Fibroblast of lung (primary cell): ENCODE measurements around the gene SLIT3. TPM values are rescaled to one million over a fixed set of nuclear protein-coding genes. Genes with fewer than 3 reads are reported as not detected.

Experiments used
- DNase-seq, 2 donors: peaks; one replicate each; pipeline versions ENCODE4 v3.0.0 to v3.0.0-alpha.2; 2010; ENCODE audit warnings: low read depth in 2 of 2
- H2AFZ ChIP-seq: 2 replicates; pipeline ENCODE4 v1.5.1; 2012; ENCODE audit warnings: low read length, control low read depth, inconsistent platforms
- H3K27ac ChIP-seq: 2 replicates; pipeline ENCODE4 v1.5.1; 2011; ENCODE audit warnings: low read length, control low read depth; ENCODE audit not compliant: insufficient read depth
- H3K27me3 ChIP-seq: 2 replicates; pipeline ENCODE4 v1.5.1; 2011; ENCODE audit warnings: mild to moderate bottlenecking, low read length; ENCODE audit not compliant: control insufficient read depth, insufficient read depth
- H3K36me3 ChIP-seq: 2 replicates; pipeline ENCODE4 v1.5.1; 2011; ENCODE audit warnings: low read length; ENCODE audit not compliant: control insufficient read depth, insufficient read depth
- H3K4me1 ChIP-seq: 2 replicates; pipeline ENCODE4 v1.5.1; 2011; ENCODE audit warnings: low read length; ENCODE audit not compliant: control insufficient read depth, insufficient read depth; ENCODE audit errors: extremely low read depth
- H3K4me2 ChIP-seq: 2 replicates; pipeline ENCODE4 v1.5.1; 2011; ENCODE audit warnings: low read length, control low read depth; ENCODE audit not compliant: insufficient read depth; ENCODE audit errors: extremely low read depth
- H3K4me3 ChIP-seq, 4 experiments: fragments of 200-600 bp in 1 of 4; sonication (generic) in 1 of 4; replicated peaks in 1 of 4; 2 replicates each; pipeline ENCODE4 v1.5.1; 2011 to 2016; ENCODE audit warnings: low read length in 4 of 4, low read depth in 3 of 4, mild to moderate bottlenecking in 3 of 4, control low read depth in 2 of 4, inconsistent platforms in 1 of 4, mixed read lengths in 1 of 4; ENCODE audit not compliant: insufficient read depth in 1 of 4; ENCODE audit errors: control extremely low read depth in 1 of 4
- H3K79me2 ChIP-seq: 2 replicates; pipeline ENCODE4 v1.5.1; 2012; ENCODE audit warnings: mild to moderate bottlenecking, low read length, inconsistent platforms; ENCODE audit not compliant: control insufficient read depth, insufficient read depth
- H3K9ac ChIP-seq: 2 replicates; pipeline ENCODE4 v1.5.1; 2011; ENCODE audit warnings: mild to moderate bottlenecking, low read length, control low read depth; ENCODE audit not compliant: insufficient read depth
- H3K9me3 ChIP-seq: 2 replicates; pipeline ENCODE4 v1.5.1; 2012; ENCODE audit warnings: low read depth, low read length; ENCODE audit not compliant: control insufficient read depth, insufficient read depth
- H4K20me1 ChIP-seq: 2 replicates; pipeline ENCODE4 v1.5.1; 2011; ENCODE audit warnings: low read length; ENCODE audit not compliant: control insufficient read depth, insufficient read depth; ENCODE audit errors: extremely low read depth
- CTCF ChIP-seq, 2 donors: IDR thresholded peaks in 1 of 2; conservative IDR thresholded peaks in 1 of 2; 1 replicate in 1 of 2; 2 replicates in 1 of 2; pipeline ENCODE4 v1.5.1; 2011 to 2012; ENCODE audit warnings: low read length in 2 of 2, control low read depth in 1 of 2, inconsistent platforms in 1 of 2, low read depth in 1 of 2, mild to moderate bottlenecking in 1 of 2
- EZH2 ChIP-seq: IDR thresholded peaks from 2 replicates; pipeline ENCODE4 v1.5.1; 2012; ENCODE audit warnings: low read length, control low read depth, mild to moderate bottlenecking; ENCODE audit errors: missing control alignments
- polyA plus RNA-seq, 2 donors: library from polyadenylated mRNA; depleted of rRNA in 1 of 2; stranded (reverse) in 1 of 2; unstranded in 1 of 2; fragments of >200 nt; gene quantifications; 2 replicates each; pipeline ENCODE4 v1.2.1, GENCODE V29; 2011 to 2012; ENCODE audit warnings: missing spikeins in 1 of 2
- total RNA-seq: library from RNA; depleted of rRNA; stranded (reverse); fragments of >200 nt; gene quantifications from 2 replicates; pipeline ENCODE4 v1.2.1, GENCODE V29; 2014

The SLIT3 gene
- total and polyA plus RNA-seq, 2 donors (not counting 1 experiment from before 2014, with no cell fraction given) = 1.6 to 4.6 TPM

GRCh38 chr5:168755548-168756093, 545.3 kb downstream of the SLIT3 start:
- no peaks in the 10 kb centered on the region for H3K79me2 ChIP-seq
- no peak for TF ChIP-seq EZH2
- no peak for TF ChIP-seq CTCF (conservative IDR thresholded peaks at IDR 0.05 in 1 of 2, IDR thresholded peaks at IDR 0.05 in 1 of 2; ENCODE audit: low read depth in 1 of 2, low read length in 2 of 2)
- H3K27ac ChIP-seq = no peak overlapping the region
- no peaks in the 10 kb centered on the region for H3K27me3 ChIP-seq
- H3K4me1 ChIP-seq = no peaks in the 10 kb centered on the region
- no peak overlapping the region for H2AFZ ChIP-seq
- no peaks in the 10 kb centered on the region for H3K9me3 ChIP-seq
- no peak overlapping the region for H3K4me3 ChIP-seq
- no peak overlapping the region for H3K4me2 ChIP-seq
- H4K20me1 ChIP-seq = no peaks in the 10 kb centered on the region
- DNase-seq = no peak
- no peaks in the 10 kb centered on the region for H3K36me3 ChIP-seq
- H3K9ac ChIP-seq = no peak overlapping the region

DNA sequence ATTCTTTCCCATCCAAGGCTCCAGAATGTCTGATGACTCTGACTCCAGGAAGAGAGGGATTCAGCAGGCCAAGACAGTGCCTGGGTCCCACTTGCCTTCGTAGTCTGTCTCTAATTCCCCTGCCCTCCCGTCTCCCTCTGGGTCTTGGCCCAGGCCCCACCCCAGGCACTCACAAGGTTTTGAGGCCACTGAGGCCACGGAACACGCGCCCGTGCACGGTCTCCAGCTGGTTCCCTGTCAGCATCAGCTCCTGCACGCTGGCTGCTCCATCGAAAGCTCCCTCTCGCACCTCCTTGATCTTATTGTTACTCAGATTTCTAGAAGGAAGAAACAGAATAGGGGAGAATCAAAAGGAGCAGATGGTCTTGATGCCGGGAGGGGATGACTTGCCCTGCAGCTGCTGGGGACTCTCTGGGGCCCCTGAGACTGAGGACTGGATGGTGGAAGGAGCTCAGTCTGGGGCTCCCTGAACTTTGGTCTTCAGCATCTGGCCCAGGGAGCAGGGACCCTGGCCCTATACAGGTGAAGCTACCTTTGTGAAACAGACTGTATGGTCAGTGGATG, 547.2 kb downstream of the SLIT3 start:
- Histone ChIP-seq H3K27ac (no peak overlapping the region), H3K4me3 (no peak overlapping the region), H3K4me1 (no peaks in the 10 kb centered on the region), H3K79me2 (no peaks in the 10 kb centered on the region), H4K20me1 (no peaks in the 10 kb centered on the region), H3K9ac (no peak overlapping the region), H3K9me3 (no peaks in the 10 kb centered on the region), H2AFZ (no peak overlapping the region), H3K27me3 (no peaks in the 10 kb centered on the region), H3K36me3 (no peaks in the 10 kb centered on the region), H3K4me2 (no peak overlapping the region)
- DNase-seq = no peak
- TF ChIP-seq CTCF (conservative IDR thresholded peaks at IDR 0.05 in 1 of 2, IDR thresholded peaks at IDR 0.05 in 1 of 2; ENCODE audit: low read depth in 1 of 2, low read length in 2 of 2) (no peak), EZH2 (no peak)

DNA sequence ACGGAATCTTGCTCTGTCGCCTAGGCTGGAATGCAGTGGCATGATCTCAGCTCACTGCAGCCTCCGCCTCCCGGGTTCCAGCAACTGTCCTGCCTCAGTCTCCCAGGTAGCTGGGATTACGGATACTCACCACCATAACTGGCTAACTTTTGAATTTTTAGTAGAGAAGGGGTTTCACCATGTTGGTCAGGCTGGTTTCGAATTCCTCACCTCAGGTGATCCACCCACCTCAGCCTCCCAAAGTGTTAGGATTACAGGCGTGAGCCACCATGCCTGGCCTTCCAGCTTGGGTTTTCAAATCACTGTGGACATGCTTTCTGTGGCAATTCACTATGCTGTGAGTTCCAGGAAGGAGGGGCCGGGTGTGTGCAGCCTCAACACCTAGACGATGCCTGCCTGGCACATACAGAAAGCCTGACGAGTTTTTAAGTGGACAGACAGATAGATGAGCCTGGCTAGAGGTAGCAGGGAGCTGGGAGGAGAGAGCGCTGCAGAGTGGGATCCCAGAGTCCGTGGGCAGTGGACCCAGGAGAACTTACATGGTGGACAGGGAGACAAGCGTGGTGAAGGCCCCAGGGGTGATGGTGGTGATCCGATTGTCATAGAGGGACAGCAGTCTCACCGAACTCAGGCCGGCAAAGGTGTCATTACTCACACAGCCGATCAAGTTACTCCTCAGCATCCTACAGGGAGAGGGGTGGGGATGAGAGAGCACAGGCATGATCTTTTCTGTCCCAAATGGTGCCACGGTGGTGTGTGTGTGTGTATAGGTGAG, 548.3 kb downstream of the SLIT3 start:
- H3K27me3 ChIP-seq = no peaks in the 10 kb centered on the region
- H3K79me2 ChIP-seq = no peaks in the 10 kb centered on the region
- H3K4me3 ChIP-seq = no peak overlapping the region
- H3K4me1 ChIP-seq = no peaks in the 10 kb centered on the region
- H4K20me1 ChIP-seq = no peaks in the 10 kb centered on the region
- no peak overlapping the region for H3K4me2 ChIP-seq
- DNase-seq = no peak
- H3K36me3 ChIP-seq = no peaks in the 10 kb centered on the region
- H2AFZ ChIP-seq = no peak overlapping the region
- H3K9ac ChIP-seq = no peak overlapping the region
- H3K9me3 ChIP-seq = no peaks in the 10 kb centered on the region
- TF ChIP-seq EZH2 = no peak
- no peak for TF ChIP-seq CTCF (conservative IDR thresholded peaks at IDR 0.05 in 1 of 2, IDR thresholded peaks at IDR 0.05 in 1 of 2; ENCODE audit: low read depth in 1 of 2, low read length in 2 of 2)
- no peak overlapping the region for H3K27ac ChIP-seq
